NB4 (cell line): ENCODE data around the gene LMO7.

Experiments used
- DNase-seq: peaks from one replicate; pipeline ENCODE4 v3.0.0; 2010; ENCODE audit warnings: low read depth
- H3K4me3 ChIP-seq: one replicate; pipeline ENCODE4 v1.5.1; 2011; ENCODE audit warnings: mild to moderate bottlenecking, low read depth, low read length, moderate library complexity
- MAX ChIP-seq: IDR thresholded peaks from 2 replicates; pipeline ENCODE4 v1.6.1; 2011; ENCODE audit warnings: low read depth, low read length
- MYC ChIP-seq: IDR thresholded peaks from 2 replicates; pipeline ENCODE4 v1.6.1; 2011; ENCODE audit warnings: low read depth, low read length
- POLR2A ChIP-seq: IDR thresholded peaks from 2 replicates; pipeline ENCODE4 v1.6.1; 2011; ENCODE audit warnings: mild to moderate bottlenecking; ENCODE audit not compliant: insufficient read length; ENCODE audit errors: extremely low read depth
- TF ChIP-seq, protein P1 (sequence below): IDR thresholded peaks from one replicate; pipeline ENCODE4 v1.5.1; 2012; ENCODE audit warnings: low read depth, low read length

The LMO7 gene

GRCh38 chr13:75818179-75818967 lies 182.2 kb downstream of the LMO7 start:
- no peak overlapping the region for H3K4me3 ChIP-seq
- TF ChIP-seq, protein P1, sequence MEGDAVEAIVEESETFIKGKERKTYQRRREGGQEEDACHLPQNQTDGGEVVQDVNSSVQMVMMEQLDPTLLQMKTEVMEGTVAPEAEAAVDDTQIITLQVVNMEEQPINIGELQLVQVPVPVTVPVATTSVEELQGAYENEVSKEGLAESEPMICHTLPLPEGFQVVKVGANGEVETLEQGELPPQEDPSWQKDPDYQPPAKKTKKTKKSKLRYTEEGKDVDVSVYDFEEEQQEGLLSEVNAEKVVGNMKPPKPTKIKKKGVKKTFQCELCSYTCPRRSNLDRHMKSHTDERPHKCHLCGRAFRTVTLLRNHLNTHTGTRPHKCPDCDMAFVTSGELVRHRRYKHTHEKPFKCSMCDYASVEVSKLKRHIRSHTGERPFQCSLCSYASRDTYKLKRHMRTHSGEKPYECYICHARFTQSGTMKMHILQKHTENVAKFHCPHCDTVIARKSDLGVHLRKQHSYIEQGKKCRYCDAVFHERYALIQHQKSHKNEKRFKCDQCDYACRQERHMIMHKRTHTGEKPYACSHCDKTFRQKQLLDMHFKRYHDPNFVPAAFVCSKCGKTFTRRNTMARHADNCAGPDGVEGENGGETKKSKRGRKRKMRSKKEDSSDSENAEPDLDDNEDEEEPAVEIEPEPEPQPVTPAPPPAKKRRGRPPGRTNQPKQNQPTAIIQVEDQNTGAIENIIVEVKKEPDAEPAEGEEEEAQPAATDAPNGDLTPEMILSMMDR: no peak
- TF ChIP-seq MYC (no peak), POLR2A (no peak), MAX (no peak)
- no peak for DNase-seq

DNA sequence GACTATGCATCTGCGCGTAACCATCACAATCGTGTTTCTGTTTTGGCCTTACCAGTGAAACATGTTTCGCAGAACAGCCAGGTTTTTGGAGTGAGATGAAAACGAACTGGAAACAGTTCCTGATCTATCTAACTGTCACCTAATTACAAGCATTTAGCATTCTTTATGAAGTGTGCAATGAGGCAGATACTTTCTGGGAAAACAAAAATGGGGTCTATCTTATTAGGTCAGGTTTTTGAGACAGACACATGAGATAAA lies 182.8 kb downstream of the LMO7 start:
- DNase-seq: no peak
- no peak for TF ChIP-seq MAX
- TF ChIP-seq, protein P1: no peak
- no peak for TF ChIP-seq MYC
- no peak for TF ChIP-seq POLR2A
- no peak overlapping the region for H3K4me3 ChIP-seq

- no peak for DNase-seq
- H3K4me3 ChIP-seq: no peak overlapping the region
- TF ChIP-seq, protein P1: no peak
- no peak for TF ChIP-seq MAX
- TF ChIP-seq POLR2A: no peak
- no peak for TF ChIP-seq MYC
These were observed 189.0 kb downstream of the LMO7 start for GRCh38 chr13:75825161-75825560.

- DNase-seq: no peak
- TF ChIP-seq MYC: no peak
- TF ChIP-seq POLR2A: no peak
- TF ChIP-seq, protein P1: no peak
- TF ChIP-seq MAX: no peak
- H3K4me3 ChIP-seq: no peak overlapping the region
These were observed 189.5 kb downstream of the LMO7 start for GRCh38 chr13:75825594-75825993.

DNA sequence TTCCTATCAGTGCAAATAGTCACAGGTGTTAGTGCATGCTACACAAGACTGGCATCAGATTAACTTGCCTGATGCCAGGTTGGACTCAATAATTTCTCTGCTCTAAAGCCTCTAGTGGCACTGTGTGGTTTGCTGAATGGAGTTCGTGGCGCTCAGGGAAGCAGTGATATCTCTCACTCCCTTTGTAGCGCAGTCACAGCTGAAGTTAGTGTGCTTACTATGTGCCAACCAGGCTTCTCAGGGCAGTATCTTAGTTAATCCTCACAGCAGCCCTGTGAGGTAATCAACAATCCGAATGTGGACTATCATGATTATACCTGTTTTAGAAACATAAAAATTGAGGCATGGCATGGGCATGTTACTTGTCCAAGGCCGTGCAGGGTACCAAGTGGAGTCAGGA lies 190.3 kb downstream of the LMO7 start:
- H3K4me3 ChIP-seq: no peak overlapping the region
- no peak for DNase-seq
- no peak for TF ChIP-seq MYC
- TF ChIP-seq MAX: no peak
- TF ChIP-seq, protein P1: no peak
- no peak for TF ChIP-seq POLR2A

DNA sequence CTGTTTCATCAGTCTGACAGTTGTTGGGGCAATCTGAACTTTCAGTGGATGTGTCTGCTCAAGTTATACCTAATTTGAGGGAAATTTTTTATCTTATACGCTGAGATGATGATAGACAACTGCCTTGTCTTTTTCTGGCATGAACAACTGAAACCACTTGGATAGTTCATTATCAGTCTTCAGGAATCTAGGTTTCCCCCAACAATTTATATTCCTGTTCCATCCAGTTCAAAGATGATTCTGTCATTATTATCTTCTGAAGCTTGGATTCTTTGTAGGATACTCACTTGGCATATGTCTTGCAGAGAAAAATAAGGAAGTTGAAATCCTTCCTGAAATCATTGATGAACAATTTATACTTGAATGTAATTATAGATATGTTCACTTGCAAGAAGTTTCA lies 193.7 kb downstream of the LMO7 start:
- no peak for DNase-seq
- no peak for TF ChIP-seq MYC
- no peak for TF ChIP-seq MAX
- TF ChIP-seq, protein P1: no peak
- no peak overlapping the region for H3K4me3 ChIP-seq
